CD14-positive monocyte (primary cell): Measurements from ENCODE around the gene CCDC142. TPM values are rescaled to one million over a fixed set of nuclear protein-coding genes. Genes with fewer than 3 reads are reported as not detected.
A peak's percentile ranks its signal among the peaks of the same experiment; 100 is the strongest.

Source experiments
- DNase-seq, 3 donors: peaks; one replicate each; pipeline ENCODE4 v3.0.0-alpha.2; 2011 to 2022
- H2AFZ ChIP-seq: 2 replicates; pipeline ENCODE4 v1.6.0; 2012; ENCODE audit warnings: mild to moderate bottlenecking, low read depth, low read length, inconsistent platforms; ENCODE audit not compliant: insufficient read depth, poor library complexity, severe bottlenecking
- H3K27ac ChIP-seq, 2 donors: 1 replicate in 1 of 2; 2 replicates in 1 of 2; pipeline ENCODE4 v1.5.1; 2012 to 2013; ENCODE audit warnings: low read length in 2 of 2, control low read depth in 1 of 2, inconsistent platforms in 1 of 2, low read depth in 1 of 2, mild to moderate bottlenecking in 1 of 2
- H3K27me3 ChIP-seq, 2 donors: one replicate each; pipeline versions ENCODE4 v1.6.0 to v1.6.1; 2011 to 2013; ENCODE audit warnings: low read length in 2 of 2; ENCODE audit not compliant: control insufficient read depth in 2 of 2, insufficient read depth in 2 of 2
- H3K36me3 ChIP-seq, 2 donors: replicated peaks in 1 of 2; 1 replicate in 1 of 2; 2 replicates in 1 of 2; pipeline versions ENCODE4 v1.5.1 to v1.6.1; 2012 to 2013; ENCODE audit warnings: low read length in 2 of 2, control low read depth in 1 of 2, inconsistent platforms in 1 of 2, mild to moderate bottlenecking in 1 of 2; ENCODE audit not compliant: insufficient read depth in 2 of 2, control insufficient read depth in 1 of 2
- H3K4me1 ChIP-seq, 2 donors: 1 replicate in 1 of 2; 2 replicates in 1 of 2; pipeline versions ENCODE4 v1.5.1 to v1.6.1; 2012 to 2013; ENCODE audit warnings: low read length in 2 of 2, control low read depth in 1 of 2, inconsistent platforms in 1 of 2, mild to moderate bottlenecking in 1 of 2, moderate library complexity in 1 of 2; ENCODE audit not compliant: insufficient read depth in 2 of 2, control insufficient read depth in 1 of 2
- H3K4me2 ChIP-seq: replicated peaks from 2 replicates; pipeline ENCODE3; 2012; ENCODE audit warnings: low read length, moderate library complexity, mild to moderate bottlenecking; ENCODE audit not compliant: poor library complexity, severe bottlenecking; ENCODE audit errors: extremely low read depth
- H3K4me3 ChIP-seq, 3 experiments: fragments of 200-600 bp in 1 of 3; sonication (generic) in 1 of 3; replicated peaks in 1 of 3; 1 replicate in 2 of 3; 2 replicates in 1 of 3; pipeline ENCODE4 v1.5.1; 2011 to 2013; ENCODE audit warnings: low read length in 3 of 3, mild to moderate bottlenecking in 3 of 3, control low read depth in 2 of 3, low read depth in 2 of 3, inconsistent platforms in 1 of 3, moderate library complexity in 1 of 3
- H3K79me2 ChIP-seq: 2 replicates; pipeline ENCODE4 v1.6.0; 2012; ENCODE audit warnings: mild to moderate bottlenecking, control low read depth, inconsistent platforms, low read length, moderate library complexity; ENCODE audit not compliant: insufficient read depth
- H3K9ac ChIP-seq: 2 replicates; pipeline ENCODE4 v1.6.0; 2017; ENCODE audit warnings: low read length, mild to moderate bottlenecking; ENCODE audit not compliant: insufficient read depth, poor library complexity, severe bottlenecking
- H3K9me3 ChIP-seq, 2 donors: replicated peaks in 1 of 2; 1 replicate in 1 of 2; 2 replicates in 1 of 2; pipeline versions ENCODE4 v1.5.1 to v1.6.1; 2012 to 2013; ENCODE audit warnings: low read length in 2 of 2, control low read depth in 1 of 2; ENCODE audit not compliant: control insufficient read depth in 1 of 2, insufficient read depth in 1 of 2
- H4K20me1 ChIP-seq: 2 replicates; pipeline ENCODE4 v1.6.0; 2012; ENCODE audit warnings: mild to moderate bottlenecking, low read length, control low read depth, moderate library complexity; ENCODE audit not compliant: insufficient read depth
- H3K27ac Mint-ChIP-seq, 7 donors: one replicate each; pipeline ENCODE4 v1.8.0; 2020; ENCODE audit warnings: mild to moderate bottlenecking in 7 of 7, mixed read lengths in 7 of 7, moderate library complexity in 6 of 7, inconsistent platforms in 2 of 7
- H3K27me3 Mint-ChIP-seq, 3 donors: one replicate each; pipeline ENCODE4 v1.8.0; 2021 to 2022; ENCODE audit warnings: low read depth in 3 of 3, mild to moderate bottlenecking in 3 of 3, mixed read lengths in 3 of 3, moderate library complexity in 3 of 3, inconsistent platforms in 1 of 3
- H3K36me3 Mint-ChIP-seq, 2 donors: one replicate each; pipeline ENCODE4 v1.8.0; 2020; ENCODE audit warnings: mixed read lengths in 2 of 2, inconsistent platforms in 1 of 2, mild to moderate bottlenecking in 1 of 2
- H3K4me1 Mint-ChIP-seq: one replicate; pipeline ENCODE4 v1.8.0; 2020; ENCODE audit warnings: mild to moderate bottlenecking, mixed read lengths
- H3K4me3 Mint-ChIP-seq, 2 donors: one replicate each; pipeline ENCODE4 v1.8.0; 2020; ENCODE audit warnings: mild to moderate bottlenecking in 2 of 2, mixed read lengths in 2 of 2, moderate library complexity in 1 of 2
- H3K9me3 Mint-ChIP-seq, 7 donors: one replicate each; pipeline ENCODE4 v1.8.0; 2020 to 2022; ENCODE audit warnings: mixed read lengths in 7 of 7, mild to moderate bottlenecking in 6 of 7, moderate library complexity in 6 of 7, inconsistent platforms in 2 of 7
- WGBS: methylation state at CpG from one replicate; pipeline ENCODE4 v1.1.5; 2013; ENCODE audit warnings: missing lambda C conversion rate; ENCODE audit not compliant: insufficient coverage; 5-methylcytosine and 5-hydroxymethylcytosine counted together
- intact Hi-C, 2 donors: fragments of 100-400 bp; cut with micrococcal nuclease; formaldehyde crosslinking; loops; one replicate each; pipeline versions ENCODE4 v1.15.0 to v1.15.1; 2023
- polyA minus RNA-seq: library from RNA; depleted of rRNA, polyadenylated mRNA; stranded (reverse); fragments of >200 nt; gene quantifications from 2 replicates; pipeline ENCODE4 v1.2.3, GENCODE V29; 2012
- polyA plus RNA-seq, 3 donors: library from polyadenylated mRNA; depleted of rRNA in 1 of 3; unstranded in 2 of 3; stranded (reverse) in 1 of 3; fragments of 300-500 nt in 2 of 3; fragments of >200 nt in 1 of 3; fragmentation: Illumina TruSeq in 2 of 3; gene quantifications; 1 replicate in 2 of 3; 2 replicates in 1 of 3; pipeline ENCODE4 v1.2.3, GENCODE V29; 2012 to 2021
- total RNA-seq, 12 experiments: library from RNA in 1 of 12; stranded (reverse) in 1 of 12; fragments of 120-200 nt in 1 of 12; gene quantifications; one replicate each; pipeline ENCODE4 v1.2.4 and lab custom pipeline; 2013 to 2026; ENCODE audit warnings: mixed read lengths in 6 of 12, inconsistent platforms in 1 of 12
- TF ChIP-seq, protein P1 (sequence below): fragments of 200-600 bp; IDR thresholded peaks from one replicate; pipeline ENCODE4 v1.8.0; 2022; ENCODE audit warnings: antibody characterized with exemption, mild to moderate bottlenecking

The CCDC142 gene, protein sequence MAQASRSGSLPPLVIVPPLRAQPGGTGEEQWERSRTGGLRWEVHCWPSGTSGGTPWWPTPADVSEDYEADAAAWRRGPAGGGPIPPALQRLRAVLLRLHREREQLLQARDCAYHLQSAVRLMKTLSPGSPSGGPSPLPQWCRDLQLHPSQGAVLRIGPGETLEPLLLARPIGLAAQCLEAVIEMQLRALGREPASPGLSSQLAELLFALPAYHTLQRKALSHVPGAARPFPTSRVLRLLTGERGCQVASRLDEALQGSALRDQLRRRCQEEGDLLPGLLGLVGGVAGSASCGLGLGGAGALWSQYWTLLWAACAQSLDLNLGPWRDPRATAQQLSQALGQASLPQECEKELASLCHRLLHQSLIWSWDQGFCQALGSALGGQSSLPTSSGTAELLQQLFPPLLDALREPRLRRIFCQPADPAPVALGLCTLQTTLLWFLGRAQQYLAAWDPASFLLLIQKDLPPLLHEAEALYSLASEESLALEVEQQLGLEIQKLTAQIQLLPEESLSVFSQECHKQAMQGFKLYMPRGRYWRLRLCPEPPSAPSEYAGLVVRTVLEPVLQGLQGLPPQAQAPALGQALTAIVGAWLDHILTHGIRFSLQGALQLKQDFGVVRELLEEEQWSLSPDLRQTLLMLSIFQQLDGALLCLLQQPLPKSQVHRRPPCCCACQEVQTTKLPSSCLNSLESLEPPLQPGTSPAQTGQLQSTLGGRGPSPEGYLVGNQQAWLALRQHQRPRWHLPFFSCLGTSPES
- 19.1 TPM for total RNA-seq (2013)
- polyA plus RNA-seq = 10 to 100 TPM in 1 of 3 donors, 1 to 10 TPM in 2; 2.2 to 15.8 (median 3.7) TPM
- 21.1 and 27.4 TPM in 2 replicates for polyA minus RNA-seq
- 3.6 to 12.5 (median 7.2) reads per million in 11 experiments for total RNA-seq (lab: John Stamatoyannopoulos, UW)

DNA sequence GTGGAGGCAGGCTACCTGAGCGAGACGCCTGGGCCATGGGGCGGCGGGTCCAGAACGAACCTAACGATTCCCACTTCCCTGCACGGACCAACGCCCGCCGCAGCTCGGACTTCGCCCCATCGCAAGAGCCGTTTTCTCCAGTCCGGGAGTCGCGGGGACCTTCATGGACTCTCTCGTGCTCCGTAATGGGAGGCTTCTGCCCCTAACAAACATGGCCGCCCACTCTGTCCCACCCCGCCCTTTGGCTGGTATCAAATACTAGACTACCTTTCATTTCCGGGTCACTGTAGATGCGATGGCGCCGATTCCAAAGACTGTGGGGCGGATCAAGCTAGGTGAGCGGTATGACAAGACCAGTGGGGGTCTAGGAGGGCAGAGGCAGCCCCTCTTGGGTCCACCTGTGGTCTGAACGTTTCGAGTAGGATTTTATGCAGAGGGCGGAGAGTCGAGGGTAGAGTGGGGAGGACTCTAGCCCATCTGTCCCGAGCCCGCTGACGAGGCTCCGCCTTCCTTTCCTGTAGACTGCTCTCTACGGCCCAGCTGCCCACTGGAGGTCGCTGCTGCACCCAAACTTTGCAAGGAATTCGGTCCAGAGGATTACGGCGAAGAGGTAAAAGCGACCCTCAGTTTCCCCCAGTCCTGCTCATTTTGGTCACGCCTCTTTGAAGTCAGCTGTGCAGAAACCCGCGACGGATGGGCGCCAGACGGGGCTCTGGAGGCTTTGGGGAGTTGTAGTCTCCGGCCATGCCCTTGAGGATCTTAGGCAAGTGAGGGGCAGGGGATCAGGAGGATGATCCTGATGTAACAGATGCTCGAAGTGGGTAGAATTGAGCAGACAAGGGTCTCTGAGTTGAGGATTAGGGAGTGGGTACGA, at the start of gene CCDC142, which contains the start of gene TTC31:
Gene CCDC142, minus strand, starts transcription at position 198 of the 874 bp plus-strand sequence. Its CDS starts 161 bp downstream, at position 37.
Gene TTC31, plus strand, starts transcription at position 281 of the 874 bp plus-strand sequence. Its CDS starts 15 bp downstream, at position 296.
- peak within 1 kb of the TSS; percentile 98 for H2AFZ ChIP-seq
- TF ChIP-seq, protein P1, sequence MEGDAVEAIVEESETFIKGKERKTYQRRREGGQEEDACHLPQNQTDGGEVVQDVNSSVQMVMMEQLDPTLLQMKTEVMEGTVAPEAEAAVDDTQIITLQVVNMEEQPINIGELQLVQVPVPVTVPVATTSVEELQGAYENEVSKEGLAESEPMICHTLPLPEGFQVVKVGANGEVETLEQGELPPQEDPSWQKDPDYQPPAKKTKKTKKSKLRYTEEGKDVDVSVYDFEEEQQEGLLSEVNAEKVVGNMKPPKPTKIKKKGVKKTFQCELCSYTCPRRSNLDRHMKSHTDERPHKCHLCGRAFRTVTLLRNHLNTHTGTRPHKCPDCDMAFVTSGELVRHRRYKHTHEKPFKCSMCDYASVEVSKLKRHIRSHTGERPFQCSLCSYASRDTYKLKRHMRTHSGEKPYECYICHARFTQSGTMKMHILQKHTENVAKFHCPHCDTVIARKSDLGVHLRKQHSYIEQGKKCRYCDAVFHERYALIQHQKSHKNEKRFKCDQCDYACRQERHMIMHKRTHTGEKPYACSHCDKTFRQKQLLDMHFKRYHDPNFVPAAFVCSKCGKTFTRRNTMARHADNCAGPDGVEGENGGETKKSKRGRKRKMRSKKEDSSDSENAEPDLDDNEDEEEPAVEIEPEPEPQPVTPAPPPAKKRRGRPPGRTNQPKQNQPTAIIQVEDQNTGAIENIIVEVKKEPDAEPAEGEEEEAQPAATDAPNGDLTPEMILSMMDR = peak; percentile 88
- H3K27ac Mint-ChIP-seq = peak within 1 kb of the TSS; percentile 90 to 100 (median 99)
- peaks cover 0 to 2% (median 0%) of the 10 kb centered on the region in 3 donors for H3K27me3 Mint-ChIP-seq
- H3K9ac ChIP-seq = peak within 1 kb of the TSS; percentile 76
- peaks cover 31 to 47% of the 10 kb centered on the region in 2 donors for H3K36me3 Mint-ChIP-seq
- peaks cover 18 to 40% of the 10 kb centered on the region in 2 donors for H3K36me3 ChIP-seq
- peaks cover 24 to 32% of the 10 kb centered on the region in 2 donors for H3K4me1 ChIP-seq
- peak within 1 kb of the TSS; percentile 100 for H3K4me3 Mint-ChIP-seq
- H3K4me1 Mint-ChIP-seq = peaks cover 29% of the 10 kb centered on the region
- intact Hi-C loops = loop anchor here (1.0 to 5.0 kb wide), 6 partner anchors 28 to 104 kb away; partner anchors contain the start of genes AUP1 (in 2 of the 2), HTRA2 (in 2 of the 2), INO80B (in 2 of the 2) and DQX1 (in 1 of the 2)
- no peaks in the 10 kb centered on the region for H3K27me3 ChIP-seq
- H3K4me3 ChIP-seq = peak within 1 kb of the TSS; percentile 61 to 94 (median 86)
- peak within 1 kb of the TSS; percentile 95 for H3K4me2 ChIP-seq
- H3K9me3 Mint-ChIP-seq = no peaks in the 10 kb centered on the region
- peaks cover 20% of the 10 kb centered on the region for H4K20me1 ChIP-seq
- no peaks in the 10 kb centered on the region for H3K9me3 ChIP-seq
- peak; percentile 93 to 95 (median 94) for DNase-seq
- 1% methylated on average over 43 of the region's 50 CpGs for WGBS
- H3K79me2 ChIP-seq = peaks cover 49% of the 10 kb centered on the region
- H3K27ac ChIP-seq = peak within 1 kb of the TSS; percentile 84 to 90
